K562 (cell line): ENCODE data around the gene POLR3C. TPM values are rescaled to one million over a fixed set of nuclear protein-coding genes. Genes with fewer than 3 reads are reported as not detected.
A peak's percentile ranks its signal among the peaks of the same experiment; 100 is the strongest.

Experiments used
- ATAC-seq: fragments of 200-7000 bp; cut with Tn5 transposase; 3 replicates; pipeline ENCODE4 v1.9.1; 2020; ENCODE audit warnings: moderate library complexity
- BruUV-seq: library from RNA; stranded (reverse); fragments of 400-500 nt; replicated peaks from 2 replicates; lab custom pipeline; 2021; lab: Mats Ljungman, UMichigan
- CTCF ChIA-PET: fragments of 300-600 bp; formaldehyde crosslinking; extraction: SDS; loops from one replicate; lab custom pipeline; 2021; ENCODE audit warnings: low intra/inter-chr PET ratio; lab: Yijun Ruan, JAX
- POLR2A ChIA-PET: fragments of 300-600, 350-650 bp; sonication (Branson Sonifier 250); formaldehyde crosslinking; extraction: SDS; loops from one replicate; lab custom pipeline; 2021; ENCODE audit warnings: antibody characterized with exemption, inconsistent platforms; lab: Yijun Ruan, JAX
- DNase-seq, 4 experiments: peaks; one replicate each; pipeline versions ENCODE4 v3.0.0 to v3.0.0-alpha.2; 2011 to 2018; ENCODE audit warnings: low spot score in 3 of 4, mixed read lengths in 3 of 4; ENCODE audit errors: extremely low read depth in 1 of 4
- FAIRE-seq: peaks from 2 replicates; lab custom pipeline; 2011; peaks lifted over from hg19 to GRCh38; lab: Jason Lieb, UNC
- H2AFZ ChIP-seq: 2 replicates; pipeline ENCODE4 v1.6.0; 2011; ENCODE audit warnings: low read depth, low read length, control low read depth, inconsistent platforms
- H3K27ac ChIP-seq: fragments of 200-600 bp; 3 replicates; pipeline ENCODE4 v1.8.0; 2011; ENCODE audit warnings: low read depth, mild to moderate bottlenecking, control low read depth, inconsistent platforms, low read length, moderate library complexity, mixed read lengths; ENCODE audit errors: extremely low read depth
- H3K27me3 ChIP-seq, 2 experiments: fragments of 300-600 bp in 1 of 2; 2 replicates in 1 of 2; 3 replicates in 1 of 2; pipeline versions ENCODE4 v1.6.0 to v1.8.0; 2011; ENCODE audit warnings: inconsistent platforms in 2 of 2, low read length in 2 of 2, mild to moderate bottlenecking in 1 of 2, mixed read lengths in 1 of 2, moderate library complexity in 1 of 2; ENCODE audit not compliant: control insufficient read depth in 2 of 2, insufficient read depth in 2 of 2
- H3K36me3 ChIP-seq: fragments of 300-600 bp; 3 replicates; pipeline ENCODE4 v1.8.0; 2011; ENCODE audit warnings: mild to moderate bottlenecking, low read length, inconsistent platforms; ENCODE audit not compliant: control insufficient read depth, insufficient read depth
- H3K4me1 ChIP-seq, 2 experiments: fragments of 200-600 bp in 1 of 2; replicated peaks in 1 of 2; 2 replicates in 1 of 2; 3 replicates in 1 of 2; pipeline versions ENCODE4 v1.5.1 to v1.8.0; 2011; ENCODE audit warnings: inconsistent platforms in 2 of 2, low read length in 2 of 2, mild to moderate bottlenecking in 1 of 2, mixed read lengths in 1 of 2, moderate library complexity in 1 of 2; ENCODE audit not compliant: control insufficient read depth in 2 of 2, insufficient read depth in 2 of 2
- H3K4me2 ChIP-seq: 2 replicates; pipeline ENCODE4 v1.6.1; 2011; ENCODE audit warnings: low read length, control low read depth, inconsistent platforms, mixed read lengths; ENCODE audit not compliant: insufficient read depth
- H3K4me3 ChIP-seq: fragments of 200-600 bp; sonication (generic), shearing (Covaris generic); 2 replicates; pipeline ENCODE4 v1.5.1; 2016; ENCODE audit warnings: control low read depth, inconsistent platforms
- H3K79me2 ChIP-seq: fragments of 200-600 bp; 3 replicates; pipeline ENCODE4 v1.8.0; 2011; ENCODE audit warnings: low read length, inconsistent platforms; ENCODE audit not compliant: control insufficient read depth, insufficient read depth
- H3K9ac ChIP-seq, 2 experiments: 2 replicates each; pipeline versions ENCODE4 v1.6.0 to v1.6.1; 2011; ENCODE audit warnings: low read depth in 2 of 2, low read length in 2 of 2, control low read depth in 1 of 2, inconsistent platforms in 1 of 2, mild to moderate bottlenecking in 1 of 2, mixed read lengths in 1 of 2; ENCODE audit not compliant: insufficient read depth in 1 of 2
- H3K9me1 ChIP-seq: one replicate; pipeline ENCODE4 v1.6.0; 2011; ENCODE audit warnings: inconsistent platforms, mild to moderate bottlenecking, low read length, moderate library complexity; ENCODE audit not compliant: control insufficient read depth, insufficient read depth
- H3K9me3 ChIP-seq: replicated peaks from 2 replicates; pipeline ENCODE4 v1.5.1; 2011; ENCODE audit warnings: low read depth, low read length, inconsistent platforms; ENCODE audit not compliant: control insufficient read depth, insufficient read depth
- H4K20me1 ChIP-seq: replicated peaks from 2 replicates; pipeline ENCODE4 v1.6.1; 2011; ENCODE audit warnings: low read length, inconsistent platforms, mixed read lengths; ENCODE audit not compliant: control insufficient read depth, insufficient read depth
- ARID2 ChIP-seq: fragments of 450-650 bp; IDR thresholded peaks from 2 replicates; pipeline ENCODE4 v1.6.1; 2017; ENCODE audit warnings: antibody characterized with exemption, mild to moderate bottlenecking
- ARNT ChIP-seq, 2 experiments: fragments of 450-650 bp; IDR thresholded peaks; 2 replicates each; pipeline ENCODE4 v1.6.1; 2016; ENCODE audit warnings: mild to moderate bottlenecking in 1 of 2
- ATF3 ChIP-seq, 2 experiments: fragments of 450-650 bp in 1 of 2; sonication (generic) in 1 of 2; formaldehyde crosslinking in 1 of 2; IDR thresholded peaks in 1 of 2; conservative IDR thresholded peaks in 1 of 2; 2 replicates each; pipeline versions ENCODE4 v1.6.1 to v1.8.1; 2016 to 2023; ENCODE audit warnings: mild to moderate bottlenecking in 2 of 2, moderate library complexity in 2 of 2, inconsistent platforms in 1 of 2, missing genetic modification reagents in 1 of 2
- CC2D1A ChIP-seq: fragments of 450-650 bp; IDR thresholded peaks from 2 replicates; pipeline ENCODE4 v1.6.1; 2017; ENCODE audit warnings: mild to moderate bottlenecking
- CCAR2 ChIP-seq: fragments of 200-400 bp; formaldehyde crosslinking; IDR thresholded peaks from 2 replicates; pipeline ENCODE4 v1.6.1; 2017; ENCODE audit warnings: mild to moderate bottlenecking, low read depth, low read length
- FOXJ3 ChIP-seq: sonication (generic); formaldehyde crosslinking; IDR thresholded peaks from 2 replicates; pipeline ENCODE4 v1.4.0; 2020; ENCODE audit warnings: mild to moderate bottlenecking, missing genetic modification reagents
- HDGF ChIP-seq: fragments of 450-650 bp; IDR thresholded peaks from 2 replicates; pipeline ENCODE4 v1.6.1; 2016
- LCOR ChIP-seq: sonication (generic); formaldehyde crosslinking; IDR thresholded peaks from 2 replicates; pipeline ENCODE4 v1.8.0; 2022; ENCODE audit warnings: mild to moderate bottlenecking, missing genetic modification reagents
- MAZ ChIP-seq, 2 experiments: fragments of 450-650 bp in 1 of 2; sonication (generic) in 1 of 2; formaldehyde crosslinking; IDR thresholded peaks in 1 of 2; conservative IDR thresholded peaks in 1 of 2; 2 replicates each; pipeline versions ENCODE4 v1.4.0 to v1.5.0; 2020; ENCODE audit warnings: mild to moderate bottlenecking in 1 of 2, missing genetic modification reagents in 1 of 2
- NKRF ChIP-seq: fragments of 450-650 bp; IDR thresholded peaks from 2 replicates; pipeline ENCODE4 v1.6.1; 2016; ENCODE audit warnings: borderline replicate concordance
- RFX5 ChIP-seq: IDR thresholded peaks from 2 replicates; pipeline ENCODE4 v1.6.1; 2011; ENCODE audit warnings: low read depth, mild to moderate bottlenecking, improper control_type of control experiment, low read length
- SAP30 ChIP-seq: fragments of 200-600 bp; sonication (generic); IDR thresholded peaks from 2 replicates; pipeline ENCODE4 v1.6.1; 2012; ENCODE audit warnings: borderline replicate concordance, low read depth, mild to moderate bottlenecking, moderate library complexity, low read length, control low read depth, inconsistent platforms; ENCODE audit not compliant: insufficient read depth, poor library complexity, severe bottlenecking
- SMARCB1 ChIP-seq: IDR thresholded peaks from 2 replicates; pipeline ENCODE4 v1.6.1; 2011; ENCODE audit warnings: improper control_type of control experiment, low read depth; ENCODE audit not compliant: insufficient read length
- SMARCE1 ChIP-seq: fragments of 450-650 bp; IDR thresholded peaks from 2 replicates; pipeline ENCODE4 v1.7.1; 2016; ENCODE audit warnings: mild to moderate bottlenecking
- THRAP3 ChIP-seq: fragments of 450-650 bp; IDR thresholded peaks from 2 replicates; pipeline ENCODE4 v1.6.1; 2016; ENCODE audit warnings: mild to moderate bottlenecking, inconsistent platforms, borderline replicate concordance
- ZNF696 ChIP-seq: fragments of 250-450 bp; sonication (Bioruptor Pico); conservative IDR thresholded peaks from 2 replicates; pipeline ENCODE4 v1.4.0; 2020; ENCODE audit warnings: mild to moderate bottlenecking, moderate library complexity
- ZNF717 ChIP-seq: fragments of 250-450 bp; sonication (Bioruptor Pico); IDR thresholded peaks from 2 replicates; pipeline ENCODE4 v1.5.0; 2021
- ZNF77 ChIP-seq: fragments of 250-450 bp; sonication (Bioruptor Pico); IDR thresholded peaks from 2 replicates; pipeline ENCODE4 v1.5.0; 2020
- WGBS: fragments of 100-300 bp; shearing (Covaris generic); methylation state at CpG from one replicate; pipeline ENCODE4 v1.1.6; 2016; ENCODE audit warnings: low coverage, mixed read lengths; ENCODE audit not compliant: insufficient coverage; ENCODE audit errors: missing lambda C conversion rate; 5-methylcytosine and 5-hydroxymethylcytosine counted together
- in situ Hi-C: fragments of 300-500 bp; cut with MboI; formaldehyde crosslinking; loops from 4 replicates; pipeline ENCODE4 v1.15.0; 2018; ENCODE audit warnings: inconsistent platforms, mixed read lengths
- intact Hi-C: fragments of 100-400 bp; cut with micrococcal nuclease; formaldehyde crosslinking; loops from 2 replicates; pipeline ENCODE4 v1.14.2; 2022
- polyA plus RNA-seq, 8 experiments: library from polyadenylated mRNA; depleted of rRNA in 4 of 8; stranded (reverse) in 5 of 8; unstranded in 3 of 8; fragments of >200 nt; fragmentation: Nextera tagmentation in 2 of 8; fragmentation: Illumina TruSeq in 1 of 8; extraction: Ambion mirVana in 2 of 8; extraction: Trizol in 1 of 8; gene quantifications; 2 replicates each; pipeline versions ENCODE4 v1.2.1 to v1.2.3, GENCODE V29; 2011 to 2014; ENCODE audit warnings: inconsistent platforms in 1 of 8, missing spikeins in 1 of 8
- total RNA-seq, 7 experiments: library from RNA; depleted of rRNA in 6 of 7; stranded (reverse); fragments of >200 nt in 6 of 7; fragmentation: Illumina TruSeq in 2 of 7; extraction: Trizol in 2 of 7; gene quantifications; 2 replicates each; pipeline versions ENCODE4 v1.2.1 to v1.2.3, GENCODE V29; 2011 to 2021; ENCODE audit warnings: low replicate concordance in 1 of 7
- TF ChIP-seq, protein P1 (sequence below): fragments of 450-650 bp; conservative IDR thresholded peaks from 2 replicates; pipeline ENCODE4 v1.6.1; 2016; ENCODE audit warnings: missing genetic modification characterization, low read depth, mild to moderate bottlenecking, control low read depth, missing compliant biosample characterization

The POLR3C gene
- total and polyA plus RNA-seq, 9 of the 15 experiments (the other 6 are each of a cell fraction or from before 2014, with no cell fraction given) = 19.7 to 64.1 (median 45.2) TPM

DNA sequence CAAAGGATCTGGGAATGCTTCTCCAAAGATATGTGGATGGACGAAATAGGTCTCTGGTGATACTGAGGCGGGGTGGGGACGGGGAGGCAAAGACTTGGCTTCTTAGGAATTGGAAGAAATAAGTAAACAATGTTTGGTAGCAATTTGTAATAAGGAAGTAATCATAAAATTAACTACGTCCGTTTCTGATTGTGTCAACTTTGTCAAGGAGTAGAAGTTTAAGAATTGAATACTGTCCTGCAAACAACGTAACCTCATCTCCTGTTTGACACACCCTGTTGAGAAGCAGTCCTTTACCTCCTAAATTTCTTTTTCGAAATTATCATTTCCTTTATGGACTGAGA, 471 bp downstream of the POLR3C start:
- in situ Hi-C loops (no loop called here), intact Hi-C loops (loop anchor here (10.0 kb wide), 1 partner anchor 80 kb away; no protein-coding TSS in a partner anchor)
- ChIA-PET CTCF (no interaction called here), POLR2A (interaction anchor here (0.6 to 2.4 kb wide), 9 partner anchors 14 to 359 kb away, joined by 3 to 8 read pairs (median 4); partner anchors contain the start of gene NUDT17)
- FAIRE-seq (no peak), DNase-seq (peak in 1 of 4 experiments; percentile 15), ATAC-seq (no peak)
- no peaks in the 10 kb centered on the region for H3K9me1 ChIP-seq
- peaks cover 8 to 20% of the 10 kb centered on the region in 2 experiments for H3K4me1 ChIP-seq
- H3K27ac ChIP-seq = peak overlapping the region; percentile 92
- under 1% methylated on average over 7 of the region's 7 CpGs for WGBS
- peak overlapping the region; percentile 77 for H3K4me3 ChIP-seq
- no peaks in the 10 kb centered on the region for H4K20me1 ChIP-seq
- peaks cover 33% of the 10 kb centered on the region for H3K79me2 ChIP-seq
- H3K9me3 ChIP-seq = no peaks in the 10 kb centered on the region
- TF ChIP-seq SMARCB1 (peak; percentile 88), ARNT (IDR thresholded peaks at IDR 0.05) (0 out of 4 replicates have a peak, but pooled peaks of 1 of the 2 experiments have one; percentile 5), ZNF717 (CRISPR knock-in tag) (no peak), ZNF77 (CRISPR knock-in tag) (no peak), ARID2 (0 out of 2 replicates have a peak, but pooled peaks have one; percentile 28), HDGF (no peak), SAP30 (peak; percentile 8), NKRF (peak; percentile 11; the same call in 1 of the 2 replicates), RFX5 (no peak), ZNF696 (no peak), CC2D1A (0 out of 2 replicates have a peak, but pooled peaks have one; percentile 2), THRAP3 (peak; percentile 22; the same call in 1 of the 2 replicates), SMARCE1 (0 out of 2 replicates have a peak, but pooled peaks have one; percentile 8), LCOR (CRISPR knock-in tag) (peak; percentile 7; the same call in 1 of the 2 replicates), MAZ (CRISPR knock-in tag; conservative IDR thresholded peaks at IDR 0.05 in 1 of 2, IDR thresholded peaks at IDR 0.05 in 1 of 2) (no peak), ATF3 (IDR thresholded peaks at IDR 0.05) (no peak), ATF3 (CRISPR knock-in tag; conservative IDR thresholded peaks at IDR 0.05) (0 out of 2 replicates have a peak, but pooled peaks have one; percentile 79), FOXJ3 (no peak), CCAR2 (no peak)
- TF ChIP-seq, protein P1, sequence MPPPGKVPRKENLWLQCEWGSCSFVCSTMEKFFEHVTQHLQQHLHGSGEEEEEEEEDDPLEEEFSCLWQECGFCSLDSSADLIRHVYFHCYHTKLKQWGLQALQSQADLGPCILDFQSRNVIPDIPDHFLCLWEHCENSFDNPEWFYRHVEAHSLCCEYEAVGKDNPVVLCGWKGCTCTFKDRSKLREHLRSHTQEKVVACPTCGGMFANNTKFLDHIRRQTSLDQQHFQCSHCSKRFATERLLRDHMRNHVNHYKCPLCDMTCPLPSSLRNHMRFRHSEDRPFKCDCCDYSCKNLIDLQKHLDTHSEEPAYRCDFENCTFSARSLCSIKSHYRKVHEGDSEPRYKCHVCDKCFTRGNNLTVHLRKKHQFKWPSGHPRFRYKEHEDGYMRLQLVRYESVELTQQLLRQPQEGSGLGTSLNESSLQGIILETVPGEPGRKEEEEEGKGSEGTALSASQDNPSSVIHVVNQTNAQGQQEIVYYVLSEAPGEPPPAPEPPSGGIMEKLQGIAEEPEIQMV = no peak
- no peaks in the 10 kb centered on the region for H3K27me3 ChIP-seq
- peak overlapping the region; percentile 99 for H3K4me2 ChIP-seq
- H3K9ac ChIP-seq = peak overlapping the region; percentile 96 to 99
- TSS peak; percentile 63 for BruUV-seq
- H3K36me3 ChIP-seq = peaks cover 38% of the 10 kb centered on the region
- peak overlapping the region; percentile 95 for H2AFZ ChIP-seq
